WTC11 (cell line): ENCODE data around the gene ARSB. TPM values are rescaled to one million over a fixed set of nuclear protein-coding genes. Genes with fewer than 3 reads are reported as not detected.

Experiments
- ATAC-seq: fragments of 200-7000 bp; cut with Tn5 transposase; 2 replicates; pipeline ENCODE4 v1.10.0; 2021; ENCODE audit warnings: mild to moderate bottlenecking, moderate library complexity
- CTCF ChIA-PET: fragments of 300-600 bp; sonication (Branson Sonifier 250); formaldehyde crosslinking; loops from one replicate; lab custom pipeline; 2021; ENCODE audit warnings: antibody characterized with exemption; lab: Charles Lee
- POLR2A ChIA-PET: fragments of 350-600 bp; sonication (Branson Sonifier 250); formaldehyde crosslinking; loops from one replicate; lab custom pipeline; 2021; ENCODE audit warnings: antibody characterized with exemption; lab: Charles Lee
- DNase-seq: peaks from one replicate; pipeline ENCODE4 v3.0.0; 2021; ENCODE audit warnings: low spot score
- H3K27ac Mint-ChIP-seq: 2 replicates; pipeline ENCODE4 v1.8.0; 2021; ENCODE audit warnings: mixed read lengths
- H3K27me3 Mint-ChIP-seq: 2 replicates; pipeline ENCODE4 v1.8.0; 2021; ENCODE audit warnings: low read depth, mild to moderate bottlenecking, moderate library complexity, mixed read lengths
- H3K36me3 Mint-ChIP-seq: 2 replicates; pipeline ENCODE4 v1.8.0; 2021; ENCODE audit warnings: mixed read lengths
- H3K4me1 Mint-ChIP-seq: 2 replicates; pipeline ENCODE4 v1.8.0; 2022; ENCODE audit warnings: mixed read lengths
- H3K4me3 Mint-ChIP-seq: 2 replicates; pipeline ENCODE4 v1.8.0; 2021; ENCODE audit warnings: mild to moderate bottlenecking, moderate library complexity, mixed read lengths
- H3K9me3 Mint-ChIP-seq: 2 replicates; pipeline ENCODE4 v1.8.0; 2021; ENCODE audit warnings: mixed read lengths
- ATF2 ChIP-seq: sonication (generic); formaldehyde crosslinking; IDR thresholded peaks from 2 replicates; pipeline ENCODE4 v1.8.1; 2022; ENCODE audit warnings: low read depth, missing genetic modification reagents, borderline replicate concordance
- CDX4 ChIP-seq: fragments of 250-450 bp; sonication (Bioruptor Pico); IDR thresholded peaks from 2 replicates; pipeline ENCODE4 v1.9.0; 2021; ENCODE audit warnings: moderate library complexity, mild to moderate bottlenecking, inconsistent platforms, borderline replicate concordance
- ELF4 ChIP-seq: sonication (generic); formaldehyde crosslinking; IDR thresholded peaks from 2 replicates; pipeline ENCODE4 v1.8.1; 2022; ENCODE audit warnings: low read depth, mild to moderate bottlenecking, moderate library complexity, missing genetic modification reagents
- EMX1 ChIP-seq: fragments of 250-450 bp; sonication (Bioruptor Pico); IDR thresholded peaks from 2 replicates; pipeline ENCODE4 v1.8.0; 2021; ENCODE audit warnings: mild to moderate bottlenecking
- GRHL2 ChIP-seq: fragments of 250-450 bp; sonication (Bioruptor Pico); IDR thresholded peaks from 2 replicates; pipeline ENCODE4 v1.8.0; 2022; ENCODE audit warnings: mild to moderate bottlenecking, moderate library complexity; ENCODE audit not compliant: insufficient replicate concordance, severe bottlenecking
- OVOL2 ChIP-seq: fragments of 250-450 bp; sonication (Bioruptor Pico); IDR thresholded peaks from 2 replicates; pipeline ENCODE4 v1.9.0; 2021; ENCODE audit warnings: mild to moderate bottlenecking, borderline replicate concordance
- RORB ChIP-seq: fragments of 250-450 bp; sonication (Bioruptor Pico); IDR thresholded peaks from 2 replicates; pipeline ENCODE4 v1.9.0; 2021; ENCODE audit warnings: mild to moderate bottlenecking
- TEAD1 ChIP-seq: sonication (generic); formaldehyde crosslinking; IDR thresholded peaks from 2 replicates; pipeline ENCODE4 v1.8.0; 2022; ENCODE audit warnings: mild to moderate bottlenecking, missing genetic modification reagents
- ZNF281 ChIP-seq: sonication (generic); formaldehyde crosslinking; IDR thresholded peaks from 2 replicates; pipeline ENCODE4 v1.8.0; 2023; ENCODE audit warnings: mild to moderate bottlenecking, missing genetic modification reagents
- total RNA-seq: library from RNA; stranded (reverse); gene quantifications from 3 replicates; pipeline ENCODE4 v1.2.3, GENCODE V29; 2021
- TF ChIP-seq, protein P1 (sequence below): sonication (generic); formaldehyde crosslinking; IDR thresholded peaks from 2 replicates; pipeline ENCODE4 v1.8.1; 2023; ENCODE audit warnings: mild to moderate bottlenecking, missing genetic modification reagents
- TF ChIP-seq, protein P2 (sequence below): sonication (generic); formaldehyde crosslinking; IDR thresholded peaks from 2 replicates; pipeline ENCODE4 v1.8.1; 2023; ENCODE audit warnings: mild to moderate bottlenecking, missing genetic modification reagents
- TF ChIP-seq, protein P3 (sequence below): sonication (generic); formaldehyde crosslinking; IDR thresholded peaks from 2 replicates; pipeline ENCODE4 v1.8.1; 2023; ENCODE audit warnings: mild to moderate bottlenecking, missing genetic modification reagents, borderline replicate concordance
- TF ChIP-seq, protein P4 (sequence below): sonication (generic); formaldehyde crosslinking; IDR thresholded peaks from 2 replicates; pipeline ENCODE4 v1.8.1; 2023; ENCODE audit warnings: mild to moderate bottlenecking, missing genetic modification reagents, moderate library complexity

The ARSB gene
- total RNA-seq, 1 experiment from 2014 or later: 9.7 TPM

DNA sequence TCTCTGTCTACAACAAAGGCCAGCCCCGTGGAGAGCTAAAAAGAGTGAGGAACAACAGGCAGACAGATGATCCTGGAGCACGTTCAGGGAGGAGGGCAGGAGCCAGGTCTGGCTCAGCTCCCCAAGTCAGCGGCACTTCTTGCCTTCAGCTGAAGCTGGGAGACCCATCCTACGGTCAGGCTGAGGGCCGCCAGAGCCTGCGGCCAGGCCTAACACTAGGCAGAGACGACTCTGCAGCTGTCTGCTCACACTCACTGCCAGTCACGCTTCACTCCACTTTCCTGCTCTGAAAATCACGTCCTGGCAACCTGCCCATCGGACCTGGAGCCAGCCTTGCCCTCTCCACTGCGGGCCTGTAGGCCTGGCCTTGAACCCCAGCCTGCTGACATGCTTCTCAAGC is 175.7 kb downstream of the ARSB start (continued):
- TF ChIP-seq, protein P1, sequence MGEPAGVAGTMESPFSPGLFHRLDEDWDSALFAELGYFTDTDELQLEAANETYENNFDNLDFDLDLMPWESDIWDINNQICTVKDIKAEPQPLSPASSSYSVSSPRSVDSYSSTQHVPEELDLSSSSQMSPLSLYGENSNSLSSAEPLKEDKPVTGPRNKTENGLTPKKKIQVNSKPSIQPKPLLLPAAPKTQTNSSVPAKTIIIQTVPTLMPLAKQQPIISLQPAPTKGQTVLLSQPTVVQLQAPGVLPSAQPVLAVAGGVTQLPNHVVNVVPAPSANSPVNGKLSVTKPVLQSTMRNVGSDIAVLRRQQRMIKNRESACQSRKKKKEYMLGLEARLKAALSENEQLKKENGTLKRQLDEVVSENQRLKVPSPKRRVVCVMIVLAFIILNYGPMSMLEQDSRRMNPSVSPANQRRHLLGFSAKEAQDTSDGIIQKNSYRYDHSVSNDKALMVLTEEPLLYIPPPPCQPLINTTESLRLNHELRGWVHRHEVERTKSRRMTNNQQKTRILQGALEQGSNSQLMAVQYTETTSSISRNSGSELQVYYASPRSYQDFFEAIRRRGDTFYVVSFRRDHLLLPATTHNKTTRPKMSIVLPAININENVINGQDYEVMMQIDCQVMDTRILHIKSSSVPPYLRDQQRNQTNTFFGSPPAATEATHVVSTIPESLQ: no peak
- TF ChIP-seq RORB (CRISPR knock-in tag): no peak
- no peak for TF ChIP-seq ELF4
- no peak for TF ChIP-seq GRHL2 (CRISPR knock-in tag)
- TF ChIP-seq TEAD1 (CRISPR knock-in tag): no peak
- TF ChIP-seq, protein P2, sequence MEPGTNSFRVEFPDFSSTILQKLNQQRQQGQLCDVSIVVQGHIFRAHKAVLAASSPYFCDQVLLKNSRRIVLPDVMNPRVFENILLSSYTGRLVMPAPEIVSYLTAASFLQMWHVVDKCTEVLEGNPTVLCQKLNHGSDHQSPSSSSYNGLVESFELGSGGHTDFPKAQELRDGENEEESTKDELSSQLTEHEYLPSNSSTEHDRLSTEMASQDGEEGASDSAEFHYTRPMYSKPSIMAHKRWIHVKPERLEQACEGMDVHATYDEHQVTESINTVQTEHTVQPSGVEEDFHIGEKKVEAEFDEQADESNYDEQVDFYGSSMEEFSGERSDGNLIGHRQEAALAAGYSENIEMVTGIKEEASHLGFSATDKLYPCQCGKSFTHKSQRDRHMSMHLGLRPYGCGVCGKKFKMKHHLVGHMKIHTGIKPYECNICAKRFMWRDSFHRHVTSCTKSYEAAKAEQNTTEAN (CRISPR knock-in tag): no peak
- TF ChIP-seq EMX1: no peak
- TF ChIP-seq, protein P3, sequence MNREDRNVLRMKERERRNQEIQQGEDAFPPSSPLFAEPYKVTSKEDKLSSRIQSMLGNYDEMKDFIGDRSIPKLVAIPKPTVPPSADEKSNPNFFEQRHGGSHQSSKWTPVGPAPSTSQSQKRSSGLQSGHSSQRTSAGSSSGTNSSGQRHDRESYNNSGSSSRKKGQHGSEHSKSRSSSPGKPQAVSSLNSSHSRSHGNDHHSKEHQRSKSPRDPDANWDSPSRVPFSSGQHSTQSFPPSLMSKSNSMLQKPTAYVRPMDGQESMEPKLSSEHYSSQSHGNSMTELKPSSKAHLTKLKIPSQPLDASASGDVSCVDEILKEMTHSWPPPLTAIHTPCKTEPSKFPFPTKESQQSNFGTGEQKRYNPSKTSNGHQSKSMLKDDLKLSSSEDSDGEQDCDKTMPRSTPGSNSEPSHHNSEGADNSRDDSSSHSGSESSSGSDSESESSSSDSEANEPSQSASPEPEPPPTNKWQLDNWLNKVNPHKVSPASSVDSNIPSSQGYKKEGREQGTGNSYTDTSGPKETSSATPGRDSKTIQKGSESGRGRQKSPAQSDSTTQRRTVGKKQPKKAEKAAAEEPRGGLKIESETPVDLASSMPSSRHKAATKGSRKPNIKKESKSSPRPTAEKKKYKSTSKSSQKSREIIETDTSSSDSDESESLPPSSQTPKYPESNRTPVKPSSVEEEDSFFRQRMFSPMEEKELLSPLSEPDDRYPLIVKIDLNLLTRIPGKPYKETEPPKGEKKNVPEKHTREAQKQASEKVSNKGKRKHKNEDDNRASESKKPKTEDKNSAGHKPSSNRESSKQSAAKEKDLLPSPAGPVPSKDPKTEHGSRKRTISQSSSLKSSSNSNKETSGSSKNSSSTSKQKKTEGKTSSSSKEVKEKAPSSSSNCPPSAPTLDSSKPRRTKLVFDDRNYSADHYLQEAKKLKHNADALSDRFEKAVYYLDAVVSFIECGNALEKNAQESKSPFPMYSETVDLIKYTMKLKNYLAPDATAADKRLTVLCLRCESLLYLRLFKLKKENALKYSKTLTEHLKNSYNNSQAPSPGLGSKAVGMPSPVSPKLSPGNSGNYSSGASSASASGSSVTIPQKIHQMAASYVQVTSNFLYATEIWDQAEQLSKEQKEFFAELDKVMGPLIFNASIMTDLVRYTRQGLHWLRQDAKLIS (CRISPR knock-in tag): no peak

DNA sequence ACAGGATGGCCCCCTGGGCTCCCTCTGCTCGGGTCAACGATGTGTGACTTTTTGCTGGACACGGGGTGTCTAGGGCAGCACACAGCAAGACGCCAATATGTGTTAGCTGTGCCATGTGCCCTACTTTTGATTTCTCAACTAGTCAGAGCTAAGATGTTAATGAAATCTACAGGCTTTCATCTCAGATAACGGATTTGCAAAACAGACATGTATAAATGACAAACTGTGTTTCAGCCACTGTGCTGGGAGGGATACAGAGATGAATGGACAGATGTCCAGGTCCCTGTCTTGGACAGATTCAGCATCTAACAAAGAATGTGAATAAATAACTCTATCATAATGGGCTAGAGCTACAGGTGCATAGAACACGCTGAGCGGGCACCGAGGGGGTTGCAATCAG is 176.3 kb downstream of the ARSB start:
- Mint-ChIP-seq H3K4me3 (no peak overlapping the region), H3K27me3 (no peaks in the 10 kb centered on the region), H3K27ac (no peak overlapping the region), H3K36me3 (no peaks in the 10 kb centered on the region), H3K4me1 (peaks cover 14% of the 10 kb centered on the region), H3K9me3 (no peaks in the 10 kb centered on the region)
- ChIA-PET POLR2A (no interaction called here), CTCF (interaction anchor here (1.1 kb wide), 1 partner anchor 91 kb away, joined by 3 read pairs; no protein-coding TSS in a partner anchor)
- ATAC-seq (no peak), DNase-seq (no peak)
- TF ChIP-seq ATF2: no peak
- TF ChIP-seq ZNF281 (CRISPR knock-in tag): no peak
- TF ChIP-seq, protein P4, sequence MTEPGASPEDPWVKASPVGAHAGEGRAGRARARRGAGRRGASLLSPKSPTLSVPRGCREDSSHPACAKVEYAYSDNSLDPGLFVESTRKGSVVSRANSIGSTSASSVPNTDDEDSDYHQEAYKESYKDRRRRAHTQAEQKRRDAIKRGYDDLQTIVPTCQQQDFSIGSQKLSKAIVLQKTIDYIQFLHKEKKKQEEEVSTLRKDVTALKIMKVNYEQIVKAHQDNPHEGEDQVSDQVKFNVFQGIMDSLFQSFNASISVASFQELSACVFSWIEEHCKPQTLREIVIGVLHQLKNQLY (CRISPR knock-in tag): no peak
- TF ChIP-seq OVOL2 (CRISPR knock-in tag): no peak
- TF ChIP-seq CDX4 (CRISPR knock-in tag): no peak
